ENCODE measurements around the gene ATF2. TPM values are rescaled to one million over a fixed set of nuclear protein-coding genes. Genes with fewer than 3 reads are reported as not detected.
A peak's percentile ranks its signal among the peaks of the same experiment; 100 is the strongest.

Gene ATF2, protein sequence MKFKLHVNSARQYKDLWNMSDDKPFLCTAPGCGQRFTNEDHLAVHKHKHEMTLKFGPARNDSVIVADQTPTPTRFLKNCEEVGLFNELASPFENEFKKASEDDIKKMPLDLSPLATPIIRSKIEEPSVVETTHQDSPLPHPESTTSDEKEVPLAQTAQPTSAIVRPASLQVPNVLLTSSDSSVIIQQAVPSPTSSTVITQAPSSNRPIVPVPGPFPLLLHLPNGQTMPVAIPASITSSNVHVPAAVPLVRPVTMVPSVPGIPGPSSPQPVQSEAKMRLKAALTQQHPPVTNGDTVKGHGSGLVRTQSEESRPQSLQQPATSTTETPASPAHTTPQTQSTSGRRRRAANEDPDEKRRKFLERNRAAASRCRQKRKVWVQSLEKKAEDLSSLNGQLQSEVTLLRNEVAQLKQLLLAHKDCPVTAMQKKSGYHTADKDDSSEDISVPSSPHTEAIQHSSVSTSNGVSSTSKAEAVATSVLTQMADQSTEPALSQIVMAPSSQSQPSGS
- total RNA-seq (62.6 TPM), polyA plus RNA-seq (10 to 100 TPM; 22.3 to 49.9 (median 38.2) TPM)

- no peaks in the 10 kb centered on the region for H3K36me3 ChIP-seq (ENCODE audit: control insufficient read depth, insufficient read depth, low read length)
- H3K27ac Mint-ChIP-seq, result peak within 1 kb of the TSS; percentile 99 to 100 (median 99)
- H3K27me3 Mint-ChIP-seq, result no peaks in the 10 kb centered on the region
- H3K27me3 ChIP-seq (ENCODE audit: control insufficient read depth, insufficient read depth, low read length), result no peaks in the 10 kb centered on the region
- H3K4me3 ChIP-seq (ENCODE audit: low read depth, low read length), result peak within 1 kb of the TSS; percentile 96
- ATAC-seq (ENCODE audit: low read depth in 2 of 2), result peak; percentile 93 to 94
- peak; percentile 98 to 100 (median 99) for DNase-seq
- H3K27ac ChIP-seq (ENCODE audit: insufficient read depth, low read length, poor library complexity, severe bottlenecking), result peak within 1 kb of the TSS; percentile 90
- peak within 1 kb of the TSS; percentile 90 to 100 (median 98) for H3K4me3 Mint-ChIP-seq
- no peaks in the 10 kb centered on the region for H3K9me3 ChIP-seq (ENCODE audit: control insufficient read depth in 2 of 2, low read length in 2 of 2)
- H3K4me1 Mint-ChIP-seq, result peaks cover 19 to 67% (median 38%) of the 10 kb centered on the region in 4 donors
- no peaks in the 10 kb centered on the region for H3K9me3 Mint-ChIP-seq
- H3K36me3 Mint-ChIP-seq, result peaks cover 5% of the 10 kb centered on the region
- H3K4me1 ChIP-seq (ENCODE audit: control insufficient read depth, insufficient read depth, low read length, poor library complexity, severe bottlenecking), result peaks cover 23% of the 10 kb centered on the region
These were observed at the start of gene ATF2 for GRCh38 chr2:175167792-175168563. Gene ATF2 (minus strand): TSS chr2:175168203. CDS start chr2:175136443, 31,760 bp downstream.

- Mint-ChIP-seq H3K9me3 (peaks cover 0 to 1% (median 0%) of the 10 kb centered on the region in 7 donors), H3K36me3 (no peaks in the 10 kb centered on the region), H3K4me3 (no peak overlapping the region), H3K27ac (no peak overlapping the region), H3K4me1 (peaks cover 0 to 6% (median 2%) of the 10 kb centered on the region in 4 donors), H3K27me3 (peaks cover 43% of the 10 kb centered on the region)
- H3K4me1 ChIP-seq (ENCODE audit: control insufficient read depth, insufficient read depth, low read length, poor library complexity, severe bottlenecking), result no peaks in the 10 kb centered on the region
- H3K27ac ChIP-seq (ENCODE audit: insufficient read depth, low read length, poor library complexity, severe bottlenecking), result no peak overlapping the region
- DNase-seq, result no peak
- no peak for ATAC-seq (ENCODE audit: low read depth in 2 of 2)
- no peak overlapping the region for H3K4me3 ChIP-seq (ENCODE audit: low read depth, low read length)
- H3K36me3 ChIP-seq (ENCODE audit: control insufficient read depth, insufficient read depth, low read length), result no peaks in the 10 kb centered on the region
- H3K27me3 ChIP-seq (ENCODE audit: control insufficient read depth, insufficient read depth, low read length), result peaks cover 17% of the 10 kb centered on the region
- no peaks in the 10 kb centered on the region for H3K9me3 ChIP-seq (ENCODE audit: control insufficient read depth in 2 of 2, low read length in 2 of 2)
These were observed 39.9 kb upstream of the ATF2 start for GRCh38 chr2:175207741-175208438.

- H3K9me3 Mint-ChIP-seq, result peaks cover 0 to 1% (median 0%) of the 10 kb centered on the region in 7 donors
These were observed 38.9 kb upstream of the ATF2 start for GRCh38 chr2:175206866-175207265.

DNA sequence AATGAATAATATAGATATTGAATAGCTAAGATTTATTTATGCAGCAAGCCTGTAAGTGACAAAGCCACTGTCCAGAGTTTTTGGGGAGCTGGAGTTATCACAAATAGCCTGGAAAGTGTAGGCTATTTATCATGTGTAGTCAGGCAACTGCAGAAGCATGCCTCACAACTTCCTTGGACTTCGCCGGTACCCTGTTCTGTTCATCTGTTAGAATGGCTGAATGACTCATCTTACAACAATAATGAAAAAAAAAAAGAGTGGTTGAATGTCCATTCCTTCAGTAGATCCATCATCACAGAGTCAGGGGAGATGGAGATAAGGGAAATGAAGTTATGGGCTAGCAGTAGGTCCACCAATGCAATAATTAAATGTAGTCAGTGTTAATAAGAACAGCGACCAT is 37.5 kb upstream of the ATF2 start:
- no peaks in the 10 kb centered on the region for H3K36me3 Mint-ChIP-seq
- Histone ChIP-seq H3K4me1 (ENCODE audit: control insufficient read depth, insufficient read depth, low read length, poor library complexity, severe bottlenecking) (no peaks in the 10 kb centered on the region), H3K9me3 (ENCODE audit: control insufficient read depth in 2 of 2, low read length in 2 of 2) (no peaks in the 10 kb centered on the region), H3K4me3 (ENCODE audit: low read depth, low read length) (no peak overlapping the region), H3K27ac (ENCODE audit: insufficient read depth, low read length, poor library complexity, severe bottlenecking) (no peak overlapping the region), H3K36me3 (ENCODE audit: control insufficient read depth, insufficient read depth, low read length) (no peaks in the 10 kb centered on the region), H3K27me3 (ENCODE audit: control insufficient read depth, insufficient read depth, low read length) (peaks cover 20% of the 10 kb centered on the region)
- ATAC-seq (ENCODE audit: low read depth in 2 of 2) (no peak), DNase-seq (no peak)
- H3K27ac Mint-ChIP-seq, result no peak overlapping the region
- H3K27me3 Mint-ChIP-seq, result peaks cover 47% of the 10 kb centered on the region
- H3K4me3 Mint-ChIP-seq, result no peak overlapping the region
- H3K4me1 Mint-ChIP-seq, result peaks cover 0 to 6% (median 2%) of the 10 kb centered on the region in 4 donors
- peaks cover 0 to 1% (median 0%) of the 10 kb centered on the region in 7 donors for H3K9me3 Mint-ChIP-seq

More at GRCh38 chr2:175206866-175207265, 38.9 kb upstream of the ATF2 start:
- peaks cover 50% of the 10 kb centered on the region for H3K27me3 Mint-ChIP-seq
- H3K27ac Mint-ChIP-seq, result peak overlapping the region in 1 of 3 donors; percentile 1
- Histone ChIP-seq H3K27ac (ENCODE audit: insufficient read depth, low read length, poor library complexity, severe bottlenecking) (no peak overlapping the region), H3K36me3 (ENCODE audit: control insufficient read depth, insufficient read depth, low read length) (no peaks in the 10 kb centered on the region), H3K4me3 (ENCODE audit: low read depth, low read length) (no peak overlapping the region), H3K4me1 (ENCODE audit: control insufficient read depth, insufficient read depth, low read length, poor library complexity, severe bottlenecking) (no peaks in the 10 kb centered on the region), H3K27me3 (ENCODE audit: control insufficient read depth, insufficient read depth, low read length) (peaks cover 21% of the 10 kb centered on the region), H3K9me3 (ENCODE audit: control insufficient read depth in 2 of 2, low read length in 2 of 2) (no peaks in the 10 kb centered on the region)
- H3K36me3 Mint-ChIP-seq, result no peaks in the 10 kb centered on the region
- no peak overlapping the region for H3K4me3 Mint-ChIP-seq
- DNase-seq (no peak), ATAC-seq (ENCODE audit: low read depth in 2 of 2) (no peak)
- H3K4me1 Mint-ChIP-seq, result peaks cover 0 to 6% (median 2%) of the 10 kb centered on the region in 4 donors

DNA sequence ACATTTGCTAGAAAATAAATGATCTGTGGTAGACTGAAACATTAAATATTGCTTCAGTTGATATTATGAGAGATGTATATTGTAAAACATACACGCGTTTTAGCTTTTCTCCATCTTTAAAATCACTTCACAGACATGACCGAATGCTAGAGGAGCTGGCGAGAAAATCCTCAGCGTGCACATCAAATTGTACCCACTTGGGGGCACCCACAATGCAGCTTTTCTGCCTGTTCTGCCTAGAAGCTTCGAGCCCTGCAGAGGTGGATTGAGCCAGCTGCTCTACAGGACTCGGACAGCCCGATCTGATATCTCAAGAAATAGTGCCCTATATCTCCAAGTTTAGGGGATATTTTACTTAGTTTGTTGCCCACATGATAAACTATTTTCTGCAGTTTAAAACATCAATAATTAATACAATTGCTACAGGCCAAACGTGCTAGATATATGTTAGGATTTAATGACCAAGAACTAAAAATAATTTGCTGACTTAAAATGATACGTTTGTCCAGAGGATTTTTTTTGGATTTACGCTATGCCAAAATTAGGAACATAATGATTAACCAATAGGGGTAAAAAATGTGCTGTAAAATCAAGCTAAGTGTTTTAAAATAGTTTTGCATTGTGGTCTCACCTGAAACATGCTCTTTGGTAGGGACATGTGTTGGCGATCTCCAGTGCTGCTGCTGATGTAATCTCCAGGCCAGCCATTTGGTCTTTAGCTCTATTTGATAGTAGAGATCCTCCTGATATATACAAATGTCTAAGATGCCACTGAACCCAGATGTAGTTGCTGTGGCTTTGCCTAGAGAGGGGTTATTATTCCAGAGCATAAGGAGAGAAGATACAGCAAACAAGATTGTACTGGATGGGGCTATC is 35.9 kb upstream of the ATF2 start:
- Histone ChIP-seq H3K27me3 (ENCODE audit: control insufficient read depth, insufficient read depth, low read length) (peaks cover 19% of the 10 kb centered on the region), H3K27ac (ENCODE audit: insufficient read depth, low read length, poor library complexity, severe bottlenecking) (no peak overlapping the region), H3K4me3 (ENCODE audit: low read depth, low read length) (peak overlapping the region; percentile 16), H3K4me1 (ENCODE audit: control insufficient read depth, insufficient read depth, low read length, poor library complexity, severe bottlenecking) (no peaks in the 10 kb centered on the region), H3K36me3 (ENCODE audit: control insufficient read depth, insufficient read depth, low read length) (no peaks in the 10 kb centered on the region), H3K9me3 (ENCODE audit: control insufficient read depth in 2 of 2, low read length in 2 of 2) (no peaks in the 10 kb centered on the region)
- ATAC-seq (ENCODE audit: low read depth in 2 of 2) (peak; percentile 69 to 83), DNase-seq (peak in 2 of 3 donors; percentile 22 to 41)
- Mint-ChIP-seq H3K4me1 (peaks cover 0 to 6% (median 2%) of the 10 kb centered on the region in 4 donors), H3K36me3 (no peaks in the 10 kb centered on the region), H3K27ac (no peak overlapping the region), H3K9me3 (peaks cover 0 to 3% (median 0%) of the 10 kb centered on the region in 7 donors), H3K4me3 (no peak overlapping the region), H3K27me3 (peaks cover 51% of the 10 kb centered on the region)

- Histone ChIP-seq H3K4me3 (ENCODE audit: low read depth, low read length) (no peak overlapping the region), H3K9me3 (ENCODE audit: control insufficient read depth in 2 of 2, low read length in 2 of 2) (no peaks in the 10 kb centered on the region), H3K27me3 (ENCODE audit: control insufficient read depth, insufficient read depth, low read length) (peaks cover 16% of the 10 kb centered on the region), H3K4me1 (ENCODE audit: control insufficient read depth, insufficient read depth, low read length, poor library complexity, severe bottlenecking) (no peaks in the 10 kb centered on the region), H3K27ac (ENCODE audit: insufficient read depth, low read length, poor library complexity, severe bottlenecking) (no peak overlapping the region), H3K36me3 (ENCODE audit: control insufficient read depth, insufficient read depth, low read length) (no peaks in the 10 kb centered on the region)
- Mint-ChIP-seq H3K27me3 (peaks cover 56% of the 10 kb centered on the region), H3K9me3 (peaks cover 0 to 11% (median 2%) of the 10 kb centered on the region in 7 donors), H3K4me3 (no peak overlapping the region), H3K4me1 (peaks cover 0 to 3% (median under 1%) of the 10 kb centered on the region in 4 donors), H3K36me3 (no peaks in the 10 kb centered on the region), H3K27ac (no peak overlapping the region)
- DNase-seq, result no peak
- ATAC-seq (ENCODE audit: low read depth in 2 of 2), result no peak
These were observed 27.0 kb upstream of the ATF2 start for GRCh38 chr2:175195012-175195411.

All from CD4-positive, CD25-positive, alpha-beta regulatory T cell (primary cell).